Measurements from ENCODE around the gene CYP19A1.
"Not testable (repeated sequence)": the region's sequence is repeated elsewhere in the genome, so short reads cannot be mapped to it uniquely, and the experiment has no call there.

Gene CYP19A1

GRCh38 chr15:51191072-51191670 is 147.2 kb downstream of the CYP19A1 start:
- no peak overlapping the region for H3K9ac ChIP-seq (ENCODE audit: low read depth, low read length)
- no peaks in the 10 kb centered on the region for H3K9me3 ChIP-seq (ENCODE audit: insufficient read depth, low read depth, low read length)
- no peaks in the 10 kb centered on the region for H3K27me3 ChIP-seq (ENCODE audit: insufficient read depth, low read length)
- no peaks in the 10 kb centered on the region for H3K36me3 ChIP-seq (ENCODE audit: insufficient read depth, low read length)
- no peak overlapping the region for H3K27ac ChIP-seq (ENCODE audit: low read depth, low read length)
- H3K4me1 ChIP-seq (ENCODE audit: insufficient read depth, low read length) = peaks cover 7% of the 10 kb centered on the region; the same call in 1 of the 2 replicates
- no peak overlapping the region for H3K4me3 ChIP-seq (ENCODE audit: low read length)
- WGBS = 90% methylated on average over 7 of the region's 7 CpGs

GRCh38 chr15:51190424-51191068 is 147.8 kb downstream of the CYP19A1 start:
- no peaks in the 10 kb centered on the region for H3K36me3 ChIP-seq (ENCODE audit: insufficient read depth, low read length)
- no peak overlapping the region for H3K27ac ChIP-seq (ENCODE audit: low read depth, low read length)
- H3K9ac ChIP-seq (ENCODE audit: low read depth, low read length) = no peak overlapping the region
- H3K9me3 ChIP-seq (ENCODE audit: insufficient read depth, low read depth, low read length) = no peaks in the 10 kb centered on the region
- no peaks in the 10 kb centered on the region for H3K27me3 ChIP-seq (ENCODE audit: insufficient read depth, low read length)
- no peak overlapping the region for H3K4me3 ChIP-seq (ENCODE audit: low read length)
- H3K4me1 ChIP-seq (ENCODE audit: insufficient read depth, low read length) = peaks cover 7% of the 10 kb centered on the region; the same call in 1 of the 2 replicates
- 86% methylated on average over 8 of the region's 8 CpGs for WGBS

- WGBS = 93% methylated on average over 6 of the region's 6 CpGs
- H3K27me3 ChIP-seq (ENCODE audit: insufficient read depth, low read length) = no peaks in the 10 kb centered on the region
- H3K36me3 ChIP-seq (ENCODE audit: insufficient read depth, low read length) = no peaks in the 10 kb centered on the region
- H3K4me1 ChIP-seq (ENCODE audit: insufficient read depth, low read length) = peaks cover 7% of the 10 kb centered on the region; the same call in 1 of the 2 replicates
- no peak overlapping the region for H3K9ac ChIP-seq (ENCODE audit: low read depth, low read length)
- no peak overlapping the region for H3K27ac ChIP-seq (ENCODE audit: low read depth, low read length)
- no peaks in the 10 kb centered on the region for H3K9me3 ChIP-seq (ENCODE audit: insufficient read depth, low read depth, low read length)
- H3K4me3 ChIP-seq (ENCODE audit: low read length) = no peak overlapping the region
These were observed 148.6 kb downstream of the CYP19A1 start for GRCh38 chr15:51189669-51190385.

GRCh38 chr15:51188791-51189190 is 149.6 kb downstream of the CYP19A1 start:
- not testable (repeated sequence) for H3K27ac ChIP-seq (ENCODE audit: low read depth, low read length); H3K4me1 ChIP-seq (ENCODE audit: insufficient read depth, low read length); H3K36me3 ChIP-seq (ENCODE audit: insufficient read depth, low read length); H3K9ac ChIP-seq (ENCODE audit: low read depth, low read length); H3K4me3 ChIP-seq (ENCODE audit: low read length); H3K9me3 ChIP-seq (ENCODE audit: insufficient read depth, low read depth, low read length); H3K27me3 ChIP-seq (ENCODE audit: insufficient read depth, low read length)
- WGBS = 96% methylated on average over 6 of the region's 6 CpGs

- H3K27me3 ChIP-seq (ENCODE audit: insufficient read depth, low read length) = no peaks in the 10 kb centered on the region
- WGBS = 96% methylated on average over 4 of the region's 4 CpGs
- peaks cover 4% of the 10 kb centered on the region; the same call in 1 of the 2 replicates for H3K4me1 ChIP-seq (ENCODE audit: insufficient read depth, low read length)
- H3K4me3 ChIP-seq (ENCODE audit: low read length) = no peak overlapping the region
- no peaks in the 10 kb centered on the region for H3K9me3 ChIP-seq (ENCODE audit: insufficient read depth, low read depth, low read length)
- H3K9ac ChIP-seq (ENCODE audit: low read depth, low read length) = no peak overlapping the region
- no peaks in the 10 kb centered on the region for H3K36me3 ChIP-seq (ENCODE audit: insufficient read depth, low read length)
- H3K27ac ChIP-seq (ENCODE audit: low read depth, low read length) = no peak overlapping the region
These were observed 151.5 kb downstream of the CYP19A1 start for GRCh38 chr15:51186891-51187290.

- no peak overlapping the region for H3K27ac ChIP-seq (ENCODE audit: low read depth, low read length)
- H3K27me3 ChIP-seq (ENCODE audit: insufficient read depth, low read length) = no peaks in the 10 kb centered on the region
- no peak overlapping the region for H3K9ac ChIP-seq (ENCODE audit: low read depth, low read length)
- no peak overlapping the region for H3K4me3 ChIP-seq (ENCODE audit: low read length)
- no peaks in the 10 kb centered on the region for H3K9me3 ChIP-seq (ENCODE audit: insufficient read depth, low read depth, low read length)
- H3K4me1 ChIP-seq (ENCODE audit: insufficient read depth, low read length) = no peaks in the 10 kb centered on the region; the same call in 1 of the 2 replicates
- 92% methylated on average over 5 of the region's 5 CpGs for WGBS
- H3K36me3 ChIP-seq (ENCODE audit: insufficient read depth, low read length) = no peaks in the 10 kb centered on the region
These were observed 152.2 kb downstream of the CYP19A1 start for GRCh38 chr15:51186181-51186705.

GRCh38 chr15:51185213-51186159 is 152.9 kb downstream of the CYP19A1 start:
- Histone ChIP-seq H3K4me3 (ENCODE audit: low read length) (no peak overlapping the region), H3K4me1 (ENCODE audit: insufficient read depth, low read length) (no peaks in the 10 kb centered on the region), H3K27me3 (ENCODE audit: insufficient read depth, low read length) (no peaks in the 10 kb centered on the region), H3K27ac (ENCODE audit: low read depth, low read length) (no peak overlapping the region), H3K9ac (ENCODE audit: low read depth, low read length) (no peak overlapping the region), H3K9me3 (ENCODE audit: insufficient read depth, low read depth, low read length) (no peaks in the 10 kb centered on the region), H3K36me3 (ENCODE audit: insufficient read depth, low read length) (no peaks in the 10 kb centered on the region)
- WGBS = 92% methylated on average over 10 of the region's 12 CpGs

GRCh38 chr15:51184627-51185026 is 153.8 kb downstream of the CYP19A1 start:
- WGBS = 94% methylated on average over 6 of the region's 6 CpGs
- Histone ChIP-seq H3K27me3 (ENCODE audit: insufficient read depth, low read length) (no peaks in the 10 kb centered on the region), H3K36me3 (ENCODE audit: insufficient read depth, low read length) (no peaks in the 10 kb centered on the region), H3K4me3 (ENCODE audit: low read length) (no peak overlapping the region), H3K4me1 (ENCODE audit: insufficient read depth, low read length) (no peaks in the 10 kb centered on the region), H3K27ac (ENCODE audit: low read depth, low read length) (no peak overlapping the region), H3K9ac (ENCODE audit: low read depth, low read length) (no peak overlapping the region), H3K9me3 (ENCODE audit: insufficient read depth, low read depth, low read length) (no peaks in the 10 kb centered on the region)

GRCh38 chr15:51183076-51183475 is 155.3 kb downstream of the CYP19A1 start:
- Histone ChIP-seq H3K27ac (ENCODE audit: low read depth, low read length) (no peak overlapping the region), H3K4me1 (ENCODE audit: insufficient read depth, low read length) (no peaks in the 10 kb centered on the region), H3K36me3 (ENCODE audit: insufficient read depth, low read length) (no peaks in the 10 kb centered on the region), H3K27me3 (ENCODE audit: insufficient read depth, low read length) (no peaks in the 10 kb centered on the region), H3K9ac (ENCODE audit: low read depth, low read length) (no peak overlapping the region), H3K9me3 (ENCODE audit: insufficient read depth, low read depth, low read length) (no peaks in the 10 kb centered on the region), H3K4me3 (ENCODE audit: low read length) (no peak overlapping the region)
- 95% methylated on average over 5 of the region's 5 CpGs for WGBS

- WGBS = 53% methylated on average over 1 of the region's 1 CpG
- H3K27me3 ChIP-seq (ENCODE audit: insufficient read depth, low read length) = no peaks in the 10 kb centered on the region
These were observed 156.5 kb downstream of the CYP19A1 start for GRCh38 chr15:51181905-51182304.

More at GRCh38 chr15:51181905-51182304, 156.5 kb downstream of the CYP19A1 start:
- Histone ChIP-seq H3K27ac (ENCODE audit: low read depth, low read length) (no peak overlapping the region), H3K4me3 (ENCODE audit: low read length) (no peak overlapping the region), H3K9ac (ENCODE audit: low read depth, low read length) (no peak overlapping the region), H3K9me3 (ENCODE audit: insufficient read depth, low read depth, low read length) (no peaks in the 10 kb centered on the region), H3K36me3 (ENCODE audit: insufficient read depth, low read length) (no peaks in the 10 kb centered on the region), H3K4me1 (ENCODE audit: insufficient read depth, low read length) (no peaks in the 10 kb centered on the region)
